H1 (cell line): ENCODE data around the gene NMU. TPM values are rescaled to one million over a fixed set of nuclear protein-coding genes. Genes with fewer than 3 reads are reported as not detected.

Experiments
- JUN ChIP-seq: IDR thresholded peaks from 2 replicates; pipeline ENCODE4 v1.6.1; 2011; ENCODE audit warnings: low read depth, mild to moderate bottlenecking, improper control_type of control experiment, low read length
- RAD21 ChIP-seq, 2 experiments: IDR thresholded peaks in 1 of 2; conservative IDR thresholded peaks in 1 of 2; 2 replicates each; pipeline ENCODE4 v1.6.1; 2011; ENCODE audit warnings: low read depth in 2 of 2, low read length in 2 of 2, improper control_type of control experiment in 1 of 2, inconsistent platforms in 1 of 2, mild to moderate bottlenecking in 1 of 2, moderate library complexity in 1 of 2
- SIX5 ChIP-seq: IDR thresholded peaks from 2 replicates; pipeline ENCODE4 v1.6.1; 2011; ENCODE audit warnings: mild to moderate bottlenecking, low read depth, low read length
- SP1 ChIP-seq: IDR thresholded peaks from 2 replicates; pipeline ENCODE4 v1.6.1; 2011; ENCODE audit warnings: low read depth, low read length
- TBP ChIP-seq: IDR thresholded peaks from 2 replicates; pipeline ENCODE4 v1.6.1; 2011; ENCODE audit warnings: low read depth, low read length, improper control_type of control experiment
- ZNF274 ChIP-seq: IDR thresholded peaks from 2 replicates; pipeline ENCODE4 v1.7.0; 2012; ENCODE audit warnings: low read length, borderline replicate concordance; ENCODE audit errors: extremely low read depth
- polyA plus RNA-seq, 7 experiments: library from polyadenylated mRNA; depleted of rRNA in 3 of 7; stranded (reverse) in 5 of 7; unstranded in 2 of 7; fragments of >200 nt in 5 of 7; fragments of 200-250 nt in 2 of 7; gene quantifications; 1 replicate in 5 of 7; 2 replicates in 1 of 7; 4 replicates in 1 of 7; pipeline versions ENCODE4 v1.2.1 to v1.2.3, GENCODE V29; 2011 to 2013; ENCODE audit warnings: missing spikeins in 2 of 7, mixed read lengths in 2 of 7
- total RNA-seq: library from RNA; stranded (reverse); fragmentation: NEBNext Ultra II Directional; extraction: Animal tissue kit (Norgen Biotek cat#: 25700); gene quantifications from 2 replicates; pipeline ENCODE4 v1.2.1, GENCODE V29; 2021
- TF ChIP-seq, protein P1 (sequence below): fragments of 300-600 bp; sonication (generic); IDR thresholded peaks from 2 replicates; pipeline ENCODE4 v1.7.1; 2012; ENCODE audit warnings: low read length, moderate library complexity, mild to moderate bottlenecking, inconsistent platforms; ENCODE audit not compliant: insufficient replicate concordance
- TF ChIP-seq, protein P2 (sequence below), 3 experiments: IDR thresholded peaks; 1 replicate in 2 of 3; 2 replicates in 1 of 3; pipeline versions ENCODE4 v1.5.1 to v1.6.1; 2011; ENCODE audit warnings: low read length in 3 of 3, mild to moderate bottlenecking in 3 of 3, inconsistent platforms in 2 of 3, low read depth in 1 of 3, moderate library complexity in 1 of 3; ENCODE audit not compliant: insufficient read depth in 1 of 3; ENCODE audit errors: control extremely low read depth in 1 of 3

The NMU gene
- total and polyA plus RNA-seq, 2 of the 8 experiments (the other 6 are each of a cell fraction or from before 2014, with no cell fraction given), result 30.5 to 50.4 TPM

DNA sequence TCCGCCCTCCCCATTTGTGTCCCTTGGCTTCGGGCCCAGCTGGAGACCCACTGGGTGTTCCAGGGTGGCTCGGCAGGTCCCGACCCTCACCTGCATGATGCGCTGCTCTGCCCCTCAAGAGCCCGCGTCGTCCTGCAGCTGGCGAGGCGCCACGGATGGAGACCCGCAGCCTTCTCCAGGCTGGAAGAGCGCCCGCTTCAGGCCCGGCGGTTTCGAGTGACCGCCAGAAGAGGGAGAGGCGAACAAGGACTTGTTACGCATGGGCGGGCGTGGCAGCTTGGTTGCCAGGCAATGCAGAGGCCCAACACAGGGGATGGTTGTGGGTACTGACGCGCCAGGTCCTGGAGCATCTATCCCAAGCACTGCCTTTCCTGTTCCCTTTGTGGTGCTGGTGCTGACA is 44.1 kb downstream of the NMU start, which contains the start of gene PDCL2 (continued):
- TF ChIP-seq, protein P1, sequence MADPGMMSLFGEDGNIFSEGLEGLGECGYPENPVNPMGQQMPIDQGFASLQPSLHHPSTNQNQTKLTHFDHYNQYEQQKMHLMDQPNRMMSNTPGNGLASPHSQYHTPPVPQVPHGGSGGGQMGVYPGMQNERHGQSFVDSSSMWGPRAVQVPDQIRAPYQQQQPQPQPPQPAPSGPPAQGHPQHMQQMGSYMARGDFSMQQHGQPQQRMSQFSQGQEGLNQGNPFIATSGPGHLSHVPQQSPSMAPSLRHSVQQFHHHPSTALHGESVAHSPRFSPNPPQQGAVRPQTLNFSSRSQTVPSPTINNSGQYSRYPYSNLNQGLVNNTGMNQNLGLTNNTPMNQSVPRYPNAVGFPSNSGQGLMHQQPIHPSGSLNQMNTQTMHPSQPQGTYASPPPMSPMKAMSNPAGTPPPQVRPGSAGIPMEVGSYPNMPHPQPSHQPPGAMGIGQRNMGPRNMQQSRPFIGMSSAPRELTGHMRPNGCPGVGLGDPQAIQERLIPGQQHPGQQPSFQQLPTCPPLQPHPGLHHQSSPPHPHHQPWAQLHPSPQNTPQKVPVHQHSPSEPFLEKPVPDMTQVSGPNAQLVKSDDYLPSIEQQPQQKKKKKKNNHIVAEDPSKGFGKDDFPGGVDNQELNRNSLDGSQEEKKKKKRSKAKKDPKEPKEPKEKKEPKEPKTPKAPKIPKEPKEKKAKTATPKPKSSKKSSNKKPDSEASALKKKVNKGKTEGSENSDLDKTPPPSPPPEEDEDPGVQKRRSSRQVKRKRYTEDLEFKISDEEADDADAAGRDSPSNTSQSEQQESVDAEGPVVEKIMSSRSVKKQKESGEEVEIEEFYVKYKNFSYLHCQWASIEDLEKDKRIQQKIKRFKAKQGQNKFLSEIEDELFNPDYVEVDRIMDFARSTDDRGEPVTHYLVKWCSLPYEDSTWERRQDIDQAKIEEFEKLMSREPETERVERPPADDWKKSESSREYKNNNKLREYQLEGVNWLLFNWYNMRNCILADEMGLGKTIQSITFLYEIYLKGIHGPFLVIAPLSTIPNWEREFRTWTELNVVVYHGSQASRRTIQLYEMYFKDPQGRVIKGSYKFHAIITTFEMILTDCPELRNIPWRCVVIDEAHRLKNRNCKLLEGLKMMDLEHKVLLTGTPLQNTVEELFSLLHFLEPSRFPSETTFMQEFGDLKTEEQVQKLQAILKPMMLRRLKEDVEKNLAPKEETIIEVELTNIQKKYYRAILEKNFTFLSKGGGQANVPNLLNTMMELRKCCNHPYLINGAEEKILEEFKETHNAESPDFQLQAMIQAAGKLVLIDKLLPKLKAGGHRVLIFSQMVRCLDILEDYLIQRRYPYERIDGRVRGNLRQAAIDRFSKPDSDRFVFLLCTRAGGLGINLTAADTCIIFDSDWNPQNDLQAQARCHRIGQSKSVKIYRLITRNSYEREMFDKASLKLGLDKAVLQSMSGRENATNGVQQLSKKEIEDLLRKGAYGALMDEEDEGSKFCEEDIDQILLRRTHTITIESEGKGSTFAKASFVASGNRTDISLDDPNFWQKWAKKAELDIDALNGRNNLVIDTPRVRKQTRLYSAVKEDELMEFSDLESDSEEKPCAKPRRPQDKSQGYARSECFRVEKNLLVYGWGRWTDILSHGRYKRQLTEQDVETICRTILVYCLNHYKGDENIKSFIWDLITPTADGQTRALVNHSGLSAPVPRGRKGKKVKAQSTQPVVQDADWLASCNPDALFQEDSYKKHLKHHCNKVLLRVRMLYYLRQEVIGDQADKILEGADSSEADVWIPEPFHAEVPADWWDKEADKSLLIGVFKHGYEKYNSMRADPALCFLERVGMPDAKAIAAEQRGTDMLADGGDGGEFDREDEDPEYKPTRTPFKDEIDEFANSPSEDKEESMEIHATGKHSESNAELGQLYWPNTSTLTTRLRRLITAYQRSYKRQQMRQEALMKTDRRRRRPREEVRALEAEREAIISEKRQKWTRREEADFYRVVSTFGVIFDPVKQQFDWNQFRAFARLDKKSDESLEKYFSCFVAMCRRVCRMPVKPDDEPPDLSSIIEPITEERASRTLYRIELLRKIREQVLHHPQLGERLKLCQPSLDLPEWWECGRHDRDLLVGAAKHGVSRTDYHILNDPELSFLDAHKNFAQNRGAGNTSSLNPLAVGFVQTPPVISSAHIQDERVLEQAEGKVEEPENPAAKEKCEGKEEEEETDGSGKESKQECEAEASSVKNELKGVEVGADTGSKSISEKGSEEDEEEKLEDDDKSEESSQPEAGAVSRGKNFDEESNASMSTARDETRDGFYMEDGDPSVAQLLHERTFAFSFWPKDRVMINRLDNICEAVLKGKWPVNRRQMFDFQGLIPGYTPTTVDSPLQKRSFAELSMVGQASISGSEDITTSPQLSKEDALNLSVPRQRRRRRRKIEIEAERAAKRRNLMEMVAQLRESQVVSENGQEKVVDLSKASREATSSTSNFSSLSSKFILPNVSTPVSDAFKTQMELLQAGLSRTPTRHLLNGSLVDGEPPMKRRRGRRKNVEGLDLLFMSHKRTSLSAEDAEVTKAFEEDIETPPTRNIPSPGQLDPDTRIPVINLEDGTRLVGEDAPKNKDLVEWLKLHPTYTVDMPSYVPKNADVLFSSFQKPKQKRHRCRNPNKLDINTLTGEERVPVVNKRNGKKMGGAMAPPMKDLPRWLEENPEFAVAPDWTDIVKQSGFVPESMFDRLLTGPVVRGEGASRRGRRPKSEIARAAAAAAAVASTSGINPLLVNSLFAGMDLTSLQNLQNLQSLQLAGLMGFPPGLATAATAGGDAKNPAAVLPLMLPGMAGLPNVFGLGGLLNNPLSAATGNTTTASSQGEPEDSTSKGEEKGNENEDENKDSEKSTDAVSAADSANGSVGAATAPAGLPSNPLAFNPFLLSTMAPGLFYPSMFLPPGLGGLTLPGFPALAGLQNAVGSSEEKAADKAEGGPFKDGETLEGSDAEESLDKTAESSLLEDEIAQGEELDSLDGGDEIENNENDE, result no peak
- TF ChIP-seq ZNF274 (no peak), SP1 (no peak), JUN (no peak), TBP (no peak), RAD21 (IDR thresholded peaks at IDR 0.05 in 1 of 2, conservative IDR thresholded peaks at IDR 0.05 in 1 of 2; ENCODE audit: low read depth in 2 of 2, low read length in 2 of 2) (peak; percentile 31 to 49; a peak in 3 of 4 replicates), SIX5 (no peak)
- TF ChIP-seq, protein P2, sequence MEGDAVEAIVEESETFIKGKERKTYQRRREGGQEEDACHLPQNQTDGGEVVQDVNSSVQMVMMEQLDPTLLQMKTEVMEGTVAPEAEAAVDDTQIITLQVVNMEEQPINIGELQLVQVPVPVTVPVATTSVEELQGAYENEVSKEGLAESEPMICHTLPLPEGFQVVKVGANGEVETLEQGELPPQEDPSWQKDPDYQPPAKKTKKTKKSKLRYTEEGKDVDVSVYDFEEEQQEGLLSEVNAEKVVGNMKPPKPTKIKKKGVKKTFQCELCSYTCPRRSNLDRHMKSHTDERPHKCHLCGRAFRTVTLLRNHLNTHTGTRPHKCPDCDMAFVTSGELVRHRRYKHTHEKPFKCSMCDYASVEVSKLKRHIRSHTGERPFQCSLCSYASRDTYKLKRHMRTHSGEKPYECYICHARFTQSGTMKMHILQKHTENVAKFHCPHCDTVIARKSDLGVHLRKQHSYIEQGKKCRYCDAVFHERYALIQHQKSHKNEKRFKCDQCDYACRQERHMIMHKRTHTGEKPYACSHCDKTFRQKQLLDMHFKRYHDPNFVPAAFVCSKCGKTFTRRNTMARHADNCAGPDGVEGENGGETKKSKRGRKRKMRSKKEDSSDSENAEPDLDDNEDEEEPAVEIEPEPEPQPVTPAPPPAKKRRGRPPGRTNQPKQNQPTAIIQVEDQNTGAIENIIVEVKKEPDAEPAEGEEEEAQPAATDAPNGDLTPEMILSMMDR (IDR thresholded peaks at IDR 0.05; ENCODE audit: control extremely low read depth in 1 of 3, insufficient read depth in 1 of 3, low read depth in 1 of 3, low read length in 3 of 3), result peak in 2 of 3 experiments; percentile 24 to 25; a peak in 3 of 4 replicates
